Neural cell (in vitro differentiated cells): ENCODE data around the gene TAAR2.

Experiments
- CTCF ChIP-seq: fragments of 450-650 bp; IDR thresholded peaks from 2 replicates; pipeline ENCODE4 v1.5.1; 2014; ENCODE audit warnings: antibody characterized with exemption, mild to moderate bottlenecking, moderate library complexity; ENCODE audit not compliant: poor library complexity, severe bottlenecking
- EP300 ChIP-seq: fragments of 450-650 bp; conservative IDR thresholded peaks from 2 replicates; pipeline ENCODE4 v1.6.1; 2014; ENCODE audit warnings: antibody characterized with exemption, mild to moderate bottlenecking, moderate library complexity; ENCODE audit not compliant: poor library complexity, severe bottlenecking
- EZH2 ChIP-seq: fragments of 200-600, 300-800 bp; shearing (Covaris generic), sonication (generic); IDR thresholded peaks from 2 replicates; pipeline ENCODE4 v1.6.1; 2014; ENCODE audit warnings: antibody characterized with exemption, low read length, borderline replicate concordance, mild to moderate bottlenecking; ENCODE audit not compliant: insufficient read depth, poor library complexity, severe bottlenecking
- POLR2AphosphoS5 ChIP-seq: IDR thresholded peaks from 2 replicates; pipeline ENCODE4 v1.6.1; 2012
- RAD21 ChIP-seq: fragments of 450-650 bp; conservative IDR thresholded peaks from 2 replicates; pipeline ENCODE4 v1.6.1; 2014; ENCODE audit warnings: antibody characterized with exemption, mild to moderate bottlenecking, moderate library complexity
- SMC3 ChIP-seq: fragments of 450-650 bp; conservative IDR thresholded peaks from 2 replicates; pipeline ENCODE4 v1.6.1; 2014; ENCODE audit warnings: antibody characterized with exemption, mild to moderate bottlenecking, moderate library complexity; ENCODE audit not compliant: poor library complexity

GRCh38 chr6:132663661-132664060 is 39.6 kb upstream of the TAAR2 start:
- TF ChIP-seq CTCF (no peak), POLR2AphosphoS5 (no peak), SMC3 (no peak), EZH2 (no peak), RAD21 (no peak), EP300 (no peak)
